Liver (tissue), 9 donors: ENCODE data around the gene EYA4. TPM values are rescaled to one million over a fixed set of nuclear protein-coding genes. Genes with fewer than 3 reads are reported as not detected.

Experiments
- DNase-seq: peaks from one replicate; pipeline ENCODE4 v3.0.0-alpha.2; 2017; ENCODE audit warnings: low spot score
- H3K27ac ChIP-seq, 2 donors: one replicate each; pipeline ENCODE4 v1.7.0; 2013; ENCODE audit warnings: inconsistent platforms in 2 of 2, low read length in 2 of 2, control low read depth in 1 of 2, low read depth in 1 of 2, mild to moderate bottlenecking in 1 of 2
- H3K27me3 ChIP-seq, 4 donors: one replicate each; pipeline versions ENCODE4 v1.6.1 to v1.7.0; 2013; ENCODE audit warnings: low read length in 3 of 4, inconsistent platforms in 1 of 4, mild to moderate bottlenecking in 1 of 4, moderate library complexity in 1 of 4; ENCODE audit not compliant: control insufficient read depth in 4 of 4, insufficient read depth in 4 of 4
- H3K36me3 ChIP-seq, 4 donors: one replicate each; pipeline versions ENCODE4 v1.6.1 to v1.7.0; 2013; ENCODE audit warnings: low read length in 3 of 4, mild to moderate bottlenecking in 3 of 4, low read depth in 1 of 4, moderate library complexity in 1 of 4; ENCODE audit not compliant: control insufficient read depth in 4 of 4, insufficient read depth in 3 of 4
- H3K4me1 ChIP-seq, 4 donors: one replicate each; pipeline versions ENCODE4 v1.6.1 to v1.7.0; 2013; ENCODE audit warnings: low read length in 3 of 4, mild to moderate bottlenecking in 3 of 4, moderate library complexity in 1 of 4; ENCODE audit not compliant: control insufficient read depth in 4 of 4, insufficient read depth in 4 of 4
- H3K4me3 ChIP-seq, 3 donors: one replicate each; pipeline versions ENCODE4 v1.6.1 to v1.7.0; 2013; ENCODE audit warnings: low read length in 3 of 3, control low read depth in 1 of 3, low read depth in 1 of 3, mild to moderate bottlenecking in 1 of 3
- H3K9ac ChIP-seq, 2 donors: one replicate each; pipeline ENCODE4 v1.7.0; 2013; ENCODE audit warnings: low read length in 2 of 2, mild to moderate bottlenecking in 2 of 2, moderate library complexity in 2 of 2, control low read depth in 1 of 2, low read depth in 1 of 2
- H3K9me3 ChIP-seq, 4 donors: one replicate each; pipeline versions ENCODE4 v1.6.1 to v1.7.0; 2013; ENCODE audit warnings: low read length in 3 of 4; ENCODE audit not compliant: control insufficient read depth in 4 of 4
- EGR1 ChIP-seq, 2 donors: IDR thresholded peaks; 2 replicates each; pipeline ENCODE4 v1.6.1; 2016 to 2018; ENCODE audit warnings: antibody characterized with exemption in 2 of 2, low read depth in 2 of 2
- FOXA1 ChIP-seq: IDR thresholded peaks from 2 replicates; pipeline ENCODE4 v1.6.1; 2016; ENCODE audit warnings: antibody characterized with exemption
- FOXA2 ChIP-seq: IDR thresholded peaks from 2 replicates; pipeline ENCODE4 v1.6.1; 2016; ENCODE audit warnings: antibody characterized with exemption
- GABPA ChIP-seq, 2 donors: IDR thresholded peaks in 1 of 2; conservative IDR thresholded peaks in 1 of 2; 2 replicates each; pipeline ENCODE4 v1.6.1; 2016; ENCODE audit warnings: antibody characterized with exemption in 2 of 2, mild to moderate bottlenecking in 1 of 2, moderate library complexity in 1 of 2
- HNF4A ChIP-seq, 2 donors: conservative IDR thresholded peaks; 2 replicates each; pipeline ENCODE4 v1.6.1; 2016; ENCODE audit warnings: antibody characterized with exemption in 2 of 2, mild to moderate bottlenecking in 2 of 2
- HNF4G ChIP-seq: IDR thresholded peaks from 2 replicates; pipeline ENCODE4 v1.6.1; 2016; ENCODE audit warnings: antibody characterized with exemption
- JUND ChIP-seq, 2 donors: IDR thresholded peaks; 2 replicates each; pipeline ENCODE4 v1.6.1; 2016; ENCODE audit warnings: antibody characterized with exemption in 2 of 2
- NR2F2 ChIP-seq: IDR thresholded peaks from 2 replicates; pipeline ENCODE4 v1.6.1; 2016; ENCODE audit warnings: antibody characterized with exemption
- RAD21 ChIP-seq, 2 donors: IDR thresholded peaks; 2 replicates each; pipeline ENCODE4 v1.6.1; 2016; ENCODE audit warnings: antibody characterized with exemption in 2 of 2, mild to moderate bottlenecking in 2 of 2
- REST ChIP-seq: IDR thresholded peaks from 2 replicates; pipeline ENCODE4 v1.6.1; 2016; ENCODE audit warnings: antibody characterized with exemption, mild to moderate bottlenecking
- RXRA ChIP-seq, 2 donors: IDR thresholded peaks; 2 replicates each; pipeline ENCODE4 v1.6.1; 2017 to 2018; ENCODE audit warnings: antibody characterized with exemption in 2 of 2, mild to moderate bottlenecking in 1 of 2
- SP1 ChIP-seq: IDR thresholded peaks from 2 replicates; pipeline ENCODE4 v1.6.1; 2018; ENCODE audit warnings: antibody characterized with exemption, mild to moderate bottlenecking
- TAF1 ChIP-seq: conservative IDR thresholded peaks from 2 replicates; pipeline ENCODE4 v1.6.1; 2016; ENCODE audit warnings: antibody characterized with exemption, mild to moderate bottlenecking
- YY1 ChIP-seq: IDR thresholded peaks from 2 replicates; pipeline ENCODE4 v1.6.1; 2016; ENCODE audit warnings: antibody characterized with exemption, mild to moderate bottlenecking
- WGBS: extraction: QIAGEN DNeasy Blood & Tissue Kit; methylation state at CpG from one replicate; pipeline ENCODE4 v1.1.7; 2013; 5-methylcytosine and 5-hydroxymethylcytosine counted together
- polyA plus RNA-seq, 2 donors: library from polyadenylated mRNA; stranded (reverse) in 1 of 2; unstranded in 1 of 2; fragments of 200-250 nt in 1 of 2; fragments of >200 nt in 1 of 2; fragmentation: Nextera tagmentation in 1 of 2; extraction: Ambion mirVana in 1 of 2; gene quantifications; one replicate each; pipeline versions ENCODE4 v1.2.1 to v1.2.3, GENCODE V29; 2013 to 2015
- total RNA-seq, 2 donors: library from RNA; depleted of rRNA; stranded (reverse); fragments of >200 nt; gene quantifications; one replicate each; pipeline ENCODE4 v1.2.3, GENCODE V29; 2014
- TF ChIP-seq, protein P1 (sequence below): fragments of 150-350 bp; IDR thresholded peaks from 2 replicates; pipeline ENCODE4 v1.5.1; 2017; ENCODE audit warnings: improper control_type of control experiment, low read depth, low read length; ENCODE audit not compliant: missing input control
- TF ChIP-seq, protein P2 (sequence below): IDR thresholded peaks from 2 replicates; pipeline ENCODE4 v1.6.1; 2016; ENCODE audit warnings: antibody characterized with exemption
- TF ChIP-seq, protein P3 (sequence below): IDR thresholded peaks from 2 replicates; pipeline ENCODE4 v1.6.1; 2016; ENCODE audit warnings: antibody characterized with exemption
- donor health status: healthy.
- donor health status: healthy.
- donor health status: healthy.
- donor health status: healthy.
- donor health status: healthy.

The EYA4 gene
- total and polyA plus RNA-seq, 4 donors, result 0.05 to 0.50 TPM; not detected in 2

DNA sequence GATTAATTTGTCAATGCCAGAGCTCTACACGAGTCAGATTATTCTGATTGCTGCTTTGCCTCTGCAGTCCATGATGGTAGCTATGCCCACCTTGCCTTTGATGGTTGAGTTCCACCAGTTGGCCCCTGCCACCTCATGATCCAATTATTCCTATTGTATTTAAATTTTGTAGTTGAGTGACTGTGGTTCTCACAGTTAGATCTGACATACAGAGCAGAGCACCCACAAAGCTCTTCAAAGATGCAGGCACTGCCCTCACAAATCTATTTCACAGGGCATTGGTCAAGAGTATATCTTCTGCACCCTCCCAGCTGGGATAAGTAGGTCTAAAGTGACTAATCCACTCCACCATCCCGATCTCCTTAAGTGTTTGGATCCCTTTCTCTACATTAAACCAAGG, 318.8 kb downstream of the EYA4 start:
- no peak overlapping the region for H3K4me3 ChIP-seq
- peaks cover 0 to 7% (median 3%) of the 10 kb centered on the region in 4 donors for H3K9me3 ChIP-seq
- H3K27ac ChIP-seq, result no peak overlapping the region
- H3K36me3 ChIP-seq, result no peaks in the 10 kb centered on the region
- H3K9ac ChIP-seq, result no peak overlapping the region
- DNase-seq, result no peak
- H3K27me3 ChIP-seq, result no peaks in the 10 kb centered on the region
- 77% methylated on average over 2 of the region's 2 CpGs for WGBS
- TF ChIP-seq YY1 (no peak), EGR1 (IDR thresholded peaks at IDR 0.05; ENCODE audit: low read depth in 2 of 2) (no peak), HNF4A (conservative IDR thresholded peaks at IDR 0.05) (no peak), FOXA2 (no peak), JUND (IDR thresholded peaks at IDR 0.05) (no peak), REST (no peak), HNF4G (no peak), RAD21 (IDR thresholded peaks at IDR 0.05) (no peak), RXRA (IDR thresholded peaks at IDR 0.05) (no peak), NR2F2 (no peak), SP1 (no peak), FOXA1 (no peak), TAF1 (no peak)
- TF ChIP-seq, protein P1, sequence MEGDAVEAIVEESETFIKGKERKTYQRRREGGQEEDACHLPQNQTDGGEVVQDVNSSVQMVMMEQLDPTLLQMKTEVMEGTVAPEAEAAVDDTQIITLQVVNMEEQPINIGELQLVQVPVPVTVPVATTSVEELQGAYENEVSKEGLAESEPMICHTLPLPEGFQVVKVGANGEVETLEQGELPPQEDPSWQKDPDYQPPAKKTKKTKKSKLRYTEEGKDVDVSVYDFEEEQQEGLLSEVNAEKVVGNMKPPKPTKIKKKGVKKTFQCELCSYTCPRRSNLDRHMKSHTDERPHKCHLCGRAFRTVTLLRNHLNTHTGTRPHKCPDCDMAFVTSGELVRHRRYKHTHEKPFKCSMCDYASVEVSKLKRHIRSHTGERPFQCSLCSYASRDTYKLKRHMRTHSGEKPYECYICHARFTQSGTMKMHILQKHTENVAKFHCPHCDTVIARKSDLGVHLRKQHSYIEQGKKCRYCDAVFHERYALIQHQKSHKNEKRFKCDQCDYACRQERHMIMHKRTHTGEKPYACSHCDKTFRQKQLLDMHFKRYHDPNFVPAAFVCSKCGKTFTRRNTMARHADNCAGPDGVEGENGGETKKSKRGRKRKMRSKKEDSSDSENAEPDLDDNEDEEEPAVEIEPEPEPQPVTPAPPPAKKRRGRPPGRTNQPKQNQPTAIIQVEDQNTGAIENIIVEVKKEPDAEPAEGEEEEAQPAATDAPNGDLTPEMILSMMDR, result no peak
- TF ChIP-seq, protein P2, sequence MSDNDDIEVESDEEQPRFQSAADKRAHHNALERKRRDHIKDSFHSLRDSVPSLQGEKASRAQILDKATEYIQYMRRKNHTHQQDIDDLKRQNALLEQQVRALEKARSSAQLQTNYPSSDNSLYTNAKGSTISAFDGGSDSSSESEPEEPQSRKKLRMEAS, result no peak
- TF ChIP-seq, protein P3, sequence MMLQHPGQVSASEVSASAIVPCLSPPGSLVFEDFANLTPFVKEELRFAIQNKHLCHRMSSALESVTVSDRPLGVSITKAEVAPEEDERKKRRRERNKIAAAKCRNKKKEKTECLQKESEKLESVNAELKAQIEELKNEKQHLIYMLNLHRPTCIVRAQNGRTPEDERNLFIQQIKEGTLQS, result no peak
- no peaks in the 10 kb centered on the region for H3K4me1 ChIP-seq

GRCh38 chr6:133567636-133568035, 326.5 kb downstream of the EYA4 start:
- Histone ChIP-seq H3K4me3 (no peak overlapping the region), H3K27ac (no peak overlapping the region), H3K27me3 (peaks cover 0 to 20% (median 0%) of the 10 kb centered on the region in 4 donors), H3K9ac (no peak overlapping the region), H3K9me3 (no peaks in the 10 kb centered on the region), H3K36me3 (no peaks in the 10 kb centered on the region), H3K4me1 (peaks cover 0 to 11% (median 8%) of the 10 kb centered on the region in 4 donors)
- 73% methylated on average over 6 of the region's 6 CpGs for WGBS
- TF ChIP-seq, protein P3, result no peak
- TF ChIP-seq YY1, result no peak
- TF ChIP-seq RXRA (IDR thresholded peaks at IDR 0.05), result no peak
- no peak for TF ChIP-seq EGR1 (IDR thresholded peaks at IDR 0.05; ENCODE audit: low read depth in 2 of 2)
- TF ChIP-seq FOXA2, result no peak
- no peak for TF ChIP-seq HNF4G
- TF ChIP-seq HNF4A (conservative IDR thresholded peaks at IDR 0.05), result no peak
- no peak for TF ChIP-seq TAF1
- no peak for TF ChIP-seq SP1
- TF ChIP-seq, protein P1, result no peak
- TF ChIP-seq GABPA (IDR thresholded peaks at IDR 0.05 in 1 of 2, conservative IDR thresholded peaks at IDR 0.05 in 1 of 2), result no peak
- no peak for DNase-seq
